C1 segment of cervical spinal cord (tissue), 14 donors: Measurements from ENCODE around the gene SCNN1B.

Source experiments
- DNase-seq, 14 donors: peaks; one replicate each; lab custom pipeline; 2025; lab: John Stamatoyannopoulos, UW

SCNN1B gene

GRCh38 chr16:23319861-23320615 is 17.9 kb downstream of the SCNN1B start:
- no peak for DNase-seq

- no peak for DNase-seq
Measured at GRCh38 chr16:23320693-23321092, 18.6 kb downstream of the SCNN1B start.

- DNase-seq = no peak
Measured at GRCh38 chr16:23321206-23321875, 19.2 kb downstream of the SCNN1B start.

- DNase-seq = no peak
Measured at GRCh38 chr16:23323224-23324030, 21.3 kb downstream of the SCNN1B start.

- DNase-seq = no peak
Measured at GRCh38 chr16:23324727-23325126, 22.6 kb downstream of the SCNN1B start.

- no peak for DNase-seq
Measured at GRCh38 chr16:23327836-23328235, 25.7 kb downstream of the SCNN1B start.

- no peak for DNase-seq
Measured at GRCh38 chr16:23330161-23330560, 28.1 kb downstream of the SCNN1B start.

- no peak for DNase-seq
Measured at GRCh38 chr16:23330583-23331249, 28.6 kb downstream of the SCNN1B start.

GRCh38 chr16:23333034-23333579 is 31.0 kb downstream of the SCNN1B start:
- no peak for DNase-seq

GRCh38 chr16:23333831-23334456 is 31.8 kb downstream of the SCNN1B start:
- DNase-seq = no peak

GRCh38 chr16:23334457-23334853 is 32.4 kb downstream of the SCNN1B start:
- no peak for DNase-seq

- no peak for DNase-seq
Measured at GRCh38 chr16:23334950-23335349, 32.8 kb downstream of the SCNN1B start.

GRCh38 chr16:23337836-23338550 is 35.9 kb downstream of the SCNN1B start:
- DNase-seq = no peak

GRCh38 chr16:23339787-23340186 is 37.7 kb downstream of the SCNN1B start:
- no peak for DNase-seq

- no peak for DNase-seq
Measured at GRCh38 chr16:23342083-23342640, 40.1 kb downstream of the SCNN1B start.

GRCh38 chr16:23343643-23344612 is 41.8 kb downstream of the SCNN1B start:
- no peak for DNase-seq

GRCh38 chr16:23345237-23345636 is 43.1 kb downstream of the SCNN1B start:
- DNase-seq = no peak

- no peak for DNase-seq
Measured at GRCh38 chr16:23348579-23349469, 46.7 kb downstream of the SCNN1B start.
